ENCODE results near the gene VSTM2L. TPM values are rescaled to one million over a fixed set of nuclear protein-coding genes. Genes with fewer than 3 reads are reported as not detected.

The VSTM2L gene
- total RNA-seq, 1 donor from 2014 or later: 2.2 TPM

GRCh38 chr20:37899105-37900045 lies 3.6 kb upstream of the VSTM2L start:
- DNase-seq (ENCODE audit: extremely low read depth, low read depth, low spot score): no peak

DNA sequence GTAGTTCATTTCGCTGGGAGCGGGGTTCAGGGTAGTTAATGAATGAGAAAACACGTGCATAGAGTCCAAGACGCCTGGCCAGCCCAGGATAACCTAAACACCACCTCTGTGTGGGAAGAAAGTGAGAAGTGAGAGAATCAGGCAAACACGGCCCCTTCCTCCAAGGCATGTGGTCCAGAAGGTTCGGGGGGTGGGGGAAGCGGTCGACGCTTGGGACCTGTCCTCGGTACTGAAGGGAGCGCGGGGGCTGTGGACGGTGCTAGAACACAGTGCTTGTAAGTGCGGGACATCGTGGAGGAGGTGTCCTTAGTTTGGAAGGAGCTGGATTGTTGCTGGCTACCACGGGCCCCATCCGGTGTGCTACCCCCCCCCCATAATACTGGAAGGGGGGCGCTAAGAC lies 1.7 kb upstream of the VSTM2L start:
- DNase-seq (ENCODE audit: extremely low read depth, low read depth, low spot score): no peak

DNA sequence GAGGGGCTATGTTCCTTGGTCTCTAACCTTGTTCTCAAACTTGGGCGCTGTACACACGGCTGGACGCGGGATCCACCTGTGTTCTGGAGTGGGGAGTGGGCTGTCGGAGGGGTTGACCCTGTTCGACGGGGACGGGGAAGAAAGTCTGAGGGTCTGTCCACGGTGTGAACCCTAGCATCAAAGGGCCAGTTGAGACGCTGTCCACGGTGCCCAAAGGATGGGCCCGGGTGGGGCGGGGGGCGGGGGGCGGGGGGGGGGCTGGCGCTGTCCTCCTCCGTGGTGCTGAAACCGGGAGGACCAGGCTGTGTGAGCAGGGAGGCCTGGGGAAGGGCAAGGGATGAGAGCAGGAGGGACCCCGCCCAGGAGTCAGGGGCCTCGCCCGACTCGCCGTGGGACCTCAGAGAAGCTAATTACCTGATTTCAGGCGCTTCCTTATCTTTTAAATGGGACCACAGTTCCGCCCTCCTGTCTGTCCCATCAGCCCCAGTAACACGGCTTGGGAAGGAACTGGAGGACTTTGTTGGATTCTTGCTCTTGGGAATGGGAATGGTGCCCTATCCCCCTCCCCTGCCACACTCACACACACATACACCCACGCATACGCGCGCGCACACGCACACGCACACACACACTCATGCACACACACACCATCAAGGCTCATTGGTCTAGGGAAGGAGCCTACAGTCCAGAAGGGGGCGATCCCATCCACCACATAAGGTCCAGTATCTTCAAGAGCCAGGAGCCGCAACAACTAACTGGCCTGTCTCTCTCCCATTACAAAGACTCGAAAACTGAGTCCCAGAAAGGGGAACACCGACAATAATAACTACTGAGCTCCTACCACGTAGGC lies 1.0 kb upstream of the VSTM2L start:
- DNase-seq (ENCODE audit: extremely low read depth, low read depth, low spot score): peak; percentile 22

DNA sequence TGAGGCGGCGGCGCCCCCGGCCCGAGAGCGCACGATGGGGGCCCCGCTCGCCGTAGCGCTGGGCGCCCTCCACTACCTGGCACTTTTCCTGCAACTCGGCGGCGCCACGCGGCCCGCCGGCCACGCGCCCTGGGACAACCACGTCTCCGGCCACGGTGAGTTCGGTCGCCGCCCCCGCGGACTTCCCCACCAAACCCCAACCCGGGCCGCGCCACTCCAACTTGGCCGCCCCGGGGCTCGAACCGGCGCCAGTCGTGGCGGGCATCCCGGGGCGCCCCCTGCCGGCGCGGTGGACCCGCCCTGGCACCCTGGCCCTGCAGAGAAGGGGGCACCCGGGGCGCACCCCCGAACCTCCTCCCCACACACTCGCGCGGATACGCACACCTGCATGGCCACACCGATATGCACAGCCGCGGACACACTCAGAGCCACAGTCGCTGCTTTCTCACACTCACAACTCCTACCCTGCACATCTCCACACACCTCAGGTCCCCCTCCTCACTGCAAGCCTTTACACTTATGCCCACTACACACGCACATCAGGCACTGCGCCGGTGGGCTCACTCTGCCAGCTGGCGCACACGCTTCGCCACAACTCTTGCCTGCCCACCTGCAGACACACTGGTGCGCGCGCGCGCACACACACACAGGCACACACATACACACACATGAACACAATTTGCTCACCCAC lies 535 bp downstream of the VSTM2L start:
- no peak for DNase-seq (ENCODE audit: extremely low read depth, low read depth, low spot score)

GRCh38 chr20:37904008-37904642 lies 1.2 kb downstream of the VSTM2L start:
- DNase-seq (ENCODE audit: extremely low read depth, low read depth, low spot score): no peak

DNA sequence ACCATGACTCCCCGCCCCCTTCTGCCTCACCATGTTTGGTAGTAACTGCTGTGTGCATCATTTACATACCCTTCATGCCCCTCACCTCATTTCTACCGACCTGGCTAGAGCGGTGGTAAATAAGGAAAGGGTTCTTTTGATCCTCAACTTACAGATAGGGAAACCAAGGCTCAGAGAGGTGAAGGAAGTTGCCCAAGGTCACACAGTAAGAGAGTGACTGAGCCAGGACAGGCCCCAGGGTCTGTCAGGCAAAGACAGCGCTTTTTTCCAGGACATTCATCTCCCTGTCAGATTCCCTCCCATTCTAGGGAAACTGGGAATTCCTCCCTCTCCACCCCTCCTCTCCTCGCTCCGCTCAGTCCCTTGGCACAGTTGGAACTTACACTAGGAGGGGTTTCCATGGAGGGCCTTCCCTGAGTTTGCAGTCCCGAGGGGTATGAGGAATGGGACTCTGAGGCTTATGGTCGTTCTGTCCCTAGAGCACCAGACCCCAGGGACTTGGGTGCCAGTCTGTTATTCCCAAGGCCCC lies 2.0 kb downstream of the VSTM2L start:
- DNase-seq (ENCODE audit: extremely low read depth, low read depth, low spot score): no peak

GRCh38 chr20:37905671-37906613 lies 3.0 kb downstream of the VSTM2L start:
- DNase-seq (ENCODE audit: extremely low read depth, low read depth, low spot score): no peak

GRCh38 chr20:37907330-37907676 lies 4.4 kb downstream of the VSTM2L start:
- DNase-seq (ENCODE audit: extremely low read depth, low read depth, low spot score): no peak

DNA sequence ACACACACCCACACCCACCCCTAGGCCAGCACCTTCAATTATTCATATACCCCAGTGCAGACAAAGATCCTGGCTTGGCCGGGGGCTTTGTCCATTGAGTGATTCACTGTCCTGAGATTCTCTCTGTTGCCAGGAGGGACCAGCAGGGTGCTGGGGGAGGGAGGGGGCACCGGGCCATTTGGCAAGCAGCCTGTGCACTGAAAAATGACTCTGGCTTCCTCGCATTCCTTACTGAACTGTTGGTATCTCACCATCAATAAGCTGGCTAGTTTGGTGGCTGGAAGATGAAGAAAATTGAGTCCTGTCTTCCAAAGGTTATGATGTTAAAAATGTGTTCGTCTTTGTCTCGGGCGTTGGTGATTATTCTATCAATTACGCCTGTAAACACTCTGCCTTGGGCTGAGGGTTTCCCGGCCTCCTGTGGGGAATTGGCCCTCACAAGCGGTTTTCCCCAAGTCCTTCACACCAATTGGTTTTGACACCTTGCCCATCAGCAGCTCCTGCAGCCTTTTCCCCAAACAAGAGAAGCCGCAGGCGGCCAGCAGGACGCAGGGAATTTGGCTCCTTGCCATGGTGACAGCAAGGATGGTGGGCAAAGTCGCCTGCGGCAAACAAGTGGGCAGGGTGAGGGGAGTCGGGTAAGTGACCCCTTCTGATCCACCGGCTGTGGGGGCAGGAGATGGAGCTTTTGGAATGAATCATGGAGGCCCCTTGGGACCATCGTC lies 4.9 kb downstream of the VSTM2L start:
- DNase-seq (ENCODE audit: extremely low read depth, low read depth, low spot score): no peak

GRCh38 chr20:37911261-37911660 lies 8.3 kb downstream of the VSTM2L start:
- DNase-seq (ENCODE audit: extremely low read depth, low read depth, low spot score): no peak

DNA sequence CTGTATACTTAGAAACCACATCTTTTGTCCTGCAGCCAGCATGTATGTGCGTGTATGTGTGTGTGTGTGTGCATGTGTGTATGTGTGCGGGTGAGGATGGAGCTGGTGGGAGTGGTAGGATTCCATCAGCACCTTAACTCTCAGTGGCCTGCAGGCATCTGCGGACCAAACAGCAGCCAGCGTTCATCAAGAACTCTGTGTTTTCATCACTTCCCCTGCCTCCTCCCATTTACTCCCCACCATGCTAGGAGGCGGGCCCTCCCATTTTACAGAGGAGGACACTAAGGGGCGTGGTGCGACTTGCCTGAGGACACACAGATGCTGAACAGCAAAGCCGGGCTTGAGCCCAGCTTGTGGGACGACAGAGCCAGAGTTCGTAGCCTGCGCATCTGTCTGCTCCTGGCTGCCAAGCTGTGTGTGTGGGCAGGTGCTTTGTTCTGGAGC lies 8.9 kb downstream of the VSTM2L start:
- no peak for DNase-seq (ENCODE audit: extremely low read depth, low read depth, low spot score)

DNA sequence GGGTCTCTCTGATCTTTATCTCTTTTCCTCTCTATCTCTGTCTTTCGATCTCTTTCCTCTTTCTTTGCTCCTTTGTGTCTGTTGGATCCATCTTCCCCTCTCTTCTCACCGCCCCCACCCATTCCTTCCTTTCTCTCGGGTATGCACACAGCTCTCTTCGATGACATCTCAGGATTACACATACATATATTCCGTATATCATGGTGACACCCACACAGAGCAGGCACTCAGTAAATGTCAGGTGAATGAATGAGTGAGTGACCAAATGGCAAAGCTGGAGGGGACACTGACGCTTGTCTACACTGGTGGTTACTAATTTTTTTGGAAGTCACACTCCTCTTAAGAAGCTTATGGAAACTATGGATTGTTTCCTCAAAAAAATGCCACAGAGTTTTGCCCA lies 9.9 kb downstream of the VSTM2L start:
- no peak for DNase-seq (ENCODE audit: extremely low read depth, low read depth, low spot score)

DNA sequence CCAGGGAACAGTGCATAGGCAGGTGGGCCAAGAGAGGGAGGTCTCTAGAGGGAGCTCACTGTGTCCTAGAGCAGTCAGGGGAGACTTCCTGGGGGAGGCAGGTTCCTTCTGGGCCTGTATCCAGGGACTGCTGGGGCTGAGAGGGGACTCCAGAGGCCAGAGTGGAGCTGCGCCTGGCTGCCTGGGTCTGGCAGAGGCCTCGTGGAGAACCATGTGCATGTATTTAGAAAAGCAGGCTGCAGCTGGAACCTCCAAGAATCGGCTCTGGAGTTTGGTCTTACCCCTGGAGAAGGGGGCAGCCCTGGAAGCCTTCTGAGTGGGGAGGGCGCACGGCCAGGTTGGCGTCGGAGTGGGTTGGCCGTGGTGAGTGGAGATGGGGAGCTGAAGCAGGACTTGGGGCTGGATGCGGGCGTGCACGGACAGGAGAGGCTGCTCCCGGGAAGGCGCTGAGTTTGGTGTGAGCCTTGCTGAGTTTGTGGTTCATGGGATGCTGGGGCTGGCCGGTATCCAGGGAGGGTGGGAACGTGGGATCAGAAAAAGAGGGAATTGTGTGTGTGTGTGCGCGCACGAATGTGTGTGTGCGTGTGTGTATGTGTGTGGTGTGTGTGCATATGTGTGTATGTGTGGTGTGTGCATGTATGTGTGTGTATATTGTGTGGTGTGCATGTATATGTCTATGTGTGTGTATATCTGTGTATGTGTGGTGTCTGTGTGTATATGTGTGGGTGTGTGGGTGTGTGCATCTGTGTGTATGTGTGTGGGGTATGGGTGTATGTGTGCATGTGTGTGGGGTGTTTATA lies 10.8 kb downstream of the VSTM2L start:
- DNase-seq (ENCODE audit: extremely low read depth, low read depth, low spot score): no peak

- DNase-seq (ENCODE audit: extremely low read depth, low read depth, low spot score): no peak
Measured at GRCh38 chr20:37914367-37914671, 11.4 kb downstream of the VSTM2L start.

GRCh38 chr20:37914672-37915433 lies 11.9 kb downstream of the VSTM2L start:
- no peak for DNase-seq (ENCODE audit: extremely low read depth, low read depth, low spot score)

DNA sequence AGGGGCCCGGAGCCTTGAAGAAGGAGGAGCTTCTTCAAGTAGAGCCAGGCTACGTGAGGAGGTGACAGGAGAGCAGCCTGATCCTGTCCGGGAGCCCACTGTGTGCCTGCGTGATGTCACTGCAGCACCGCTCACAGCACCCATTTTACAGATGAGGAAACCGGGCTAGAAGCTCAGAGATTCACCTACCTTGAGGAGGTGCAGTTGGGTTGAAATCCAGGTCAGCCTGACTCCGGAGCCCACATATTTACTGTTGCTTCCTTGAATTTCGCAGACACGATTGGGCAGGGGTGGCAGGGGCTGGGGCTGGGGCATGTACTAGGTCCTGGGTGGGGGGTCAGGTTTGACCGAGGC lies 12.5 kb downstream of the VSTM2L start:
- DNase-seq (ENCODE audit: extremely low read depth, low read depth, low spot score): no peak

DNA sequence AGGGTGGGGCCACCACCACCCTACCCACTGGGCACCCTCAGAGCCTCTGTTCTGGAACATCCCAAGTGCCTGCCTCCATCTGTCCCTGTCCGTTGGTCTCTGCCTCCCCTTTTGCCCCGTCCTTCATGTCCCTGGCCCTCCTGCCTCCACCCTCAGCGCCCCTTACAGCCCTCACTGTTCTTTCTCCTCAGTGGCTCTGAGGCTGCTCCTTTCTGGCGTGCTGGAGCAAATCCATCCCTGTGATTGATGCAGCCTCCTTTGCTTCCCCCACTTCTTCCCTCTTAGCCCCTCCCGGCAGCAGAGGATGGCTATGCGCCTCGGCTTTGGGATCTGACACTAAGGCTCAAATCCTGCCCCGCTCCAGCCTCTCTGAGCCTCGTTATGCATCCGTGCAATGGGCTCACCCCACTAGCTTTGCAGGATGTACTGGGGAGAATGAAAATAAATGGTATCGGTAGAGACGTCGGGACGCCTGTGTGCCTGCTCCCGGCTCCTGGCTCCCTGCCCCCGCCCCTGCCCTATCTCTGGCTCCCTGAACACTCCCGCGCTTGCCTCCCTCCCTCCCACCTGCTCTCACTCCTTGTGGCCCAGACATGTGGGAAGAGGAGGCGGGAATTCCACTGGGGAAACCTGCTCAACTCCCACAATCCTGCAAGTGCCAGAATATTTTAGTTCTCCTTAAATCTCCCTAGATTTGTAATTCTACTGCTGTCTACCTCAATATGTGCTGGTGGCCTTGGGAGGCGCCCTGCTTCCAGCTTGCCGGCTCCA lies 13.1 kb downstream of the VSTM2L start:
- DNase-seq (ENCODE audit: extremely low read depth, low read depth, low spot score): no peak
